Cardiac septum (tissue), 1 donor: ENCODE results near the gene GYG2. TPM values are rescaled to one million over a fixed set of nuclear protein-coding genes. Genes with fewer than 3 reads are reported as not detected.
"Not testable (repeated sequence)": the region's sequence is repeated elsewhere in the genome, so short reads cannot be mapped to it uniquely, and the experiment has no call there.

ENCODE experiments used
- DNase-seq: peaks from one replicate; pipeline ENCODE4 v3.0.0-alpha.2; 2020; ENCODE audit warnings: low spot score
- intact Hi-C: fragments of 100-400 bp; cut with DNase I; formaldehyde crosslinking; loops from one replicate; pipeline ENCODE4 v1.14.0; 2022
- total RNA-seq: library from RNA; stranded (reverse); fragmentation: NEBNext Ultra II Directional; extraction: Animal tissue kit (Norgen Biotek cat#: 25700); gene quantifications from one replicate; pipeline ENCODE4 v1.2.1, GENCODE V29; 2021
- donor health status: DM: no; HTN: no; CAD: no.

The GYG2 gene
- total RNA-seq, 1 donor from 2014 or later, result 1.3 TPM

- DNase-seq, result no peak
- intact Hi-C loops, result loop anchor here (10.0 kb wide), 1 partner anchor 116 kb away; the partner anchor contains the start of gene CD99
Observed at GRCh38 chrX:2811271-2811670, 17.5 kb upstream of the GYG2 start.

GRCh38 chrX:2812161-2812907, 16.4 kb upstream of the GYG2 start:
- not testable (repeated sequence) for DNase-seq
- intact Hi-C loops, result loop anchor here (10.0 kb wide), 1 partner anchor 118 kb away; the partner anchor contains the start of gene CD99

GRCh38 chrX:2817036-2817435, 11.7 kb upstream of the GYG2 start:
- no peak for DNase-seq
- intact Hi-C loops, result loop anchor here (10.0 kb wide), 1 partner anchor 122 kb away; the partner anchor contains the start of gene CD99

GRCh38 chrX:2819345-2820135, 9.2 kb upstream of the GYG2 start:
- intact Hi-C loops, result loop anchor here (2.0 to 10.0 kb wide), 2 partner anchors 125 to 175 kb away; partner anchors contain the start of gene CD99
- DNase-seq, result no peak

GRCh38 chrX:2820136-2820771, 8.5 kb upstream of the GYG2 start:
- intact Hi-C loops, result no loop called here

GRCh38 chrX:2823795-2824386, 4.8 kb upstream of the GYG2 start:
- intact Hi-C loops, result no loop called here
- no peak for DNase-seq

More at GRCh38 chrX:2820136-2820771, 8.5 kb upstream of the GYG2 start:
- no peak for DNase-seq

- intact Hi-C loops, result no loop called here
- no peak for DNase-seq
Observed at GRCh38 chrX:2824886-2825285, 3.8 kb upstream of the GYG2 start.

GRCh38 chrX:2828959-2829411, 255 bp downstream of the GYG2 start:
- intact Hi-C loops, result no loop called here
- no peak for DNase-seq

- intact Hi-C loops, result no loop called here
- no peak for DNase-seq
Observed at GRCh38 chrX:2829469-2830246, 928 bp downstream of the GYG2 start.

GRCh38 chrX:2831471-2832228, 2.9 kb downstream of the GYG2 start:
- DNase-seq, result no peak
- intact Hi-C loops, result no loop called here

GRCh38 chrX:2837961-2838360, 9.2 kb downstream of the GYG2 start:
- intact Hi-C loops, result no loop called here

GRCh38 chrX:2840961-2841360, 12.2 kb downstream of the GYG2 start:
- DNase-seq, result no peak
- intact Hi-C loops, result no loop called here

More at GRCh38 chrX:2837961-2838360, 9.2 kb downstream of the GYG2 start:
- no peak for DNase-seq

GRCh38 chrX:2841537-2841936, 12.8 kb downstream of the GYG2 start:
- DNase-seq, result no peak
- intact Hi-C loops, result no loop called here

- no peak for DNase-seq
- intact Hi-C loops, result no loop called here
Observed at GRCh38 chrX:2846992-2847391, 18.3 kb downstream of the GYG2 start.

GRCh38 chrX:2848871-2849301, 20.2 kb downstream of the GYG2 start:
- DNase-seq, result no peak
- intact Hi-C loops, result no loop called here

- intact Hi-C loops, result no loop called here
- no peak for DNase-seq
Observed at GRCh38 chrX:2854918-2855317, 26.2 kb downstream of the GYG2 start.

- DNase-seq, result no peak
- intact Hi-C loops, result no loop called here
Observed at GRCh38 chrX:2855761-2856160, 27.0 kb downstream of the GYG2 start.

- intact Hi-C loops, result no loop called here
- no peak for DNase-seq
Observed at GRCh38 chrX:2857566-2857965, 28.8 kb downstream of the GYG2 start.
